NCI-H2227 (cell line): Measurements from ENCODE around the gene SAP30L.

Source experiments
- DNase-seq: peaks from one replicate; lab custom pipeline; 2025; ENCODE audit not compliant: unreplicated experiment; lab: John Stamatoyannopoulos, UW

The SAP30L gene

DNA sequence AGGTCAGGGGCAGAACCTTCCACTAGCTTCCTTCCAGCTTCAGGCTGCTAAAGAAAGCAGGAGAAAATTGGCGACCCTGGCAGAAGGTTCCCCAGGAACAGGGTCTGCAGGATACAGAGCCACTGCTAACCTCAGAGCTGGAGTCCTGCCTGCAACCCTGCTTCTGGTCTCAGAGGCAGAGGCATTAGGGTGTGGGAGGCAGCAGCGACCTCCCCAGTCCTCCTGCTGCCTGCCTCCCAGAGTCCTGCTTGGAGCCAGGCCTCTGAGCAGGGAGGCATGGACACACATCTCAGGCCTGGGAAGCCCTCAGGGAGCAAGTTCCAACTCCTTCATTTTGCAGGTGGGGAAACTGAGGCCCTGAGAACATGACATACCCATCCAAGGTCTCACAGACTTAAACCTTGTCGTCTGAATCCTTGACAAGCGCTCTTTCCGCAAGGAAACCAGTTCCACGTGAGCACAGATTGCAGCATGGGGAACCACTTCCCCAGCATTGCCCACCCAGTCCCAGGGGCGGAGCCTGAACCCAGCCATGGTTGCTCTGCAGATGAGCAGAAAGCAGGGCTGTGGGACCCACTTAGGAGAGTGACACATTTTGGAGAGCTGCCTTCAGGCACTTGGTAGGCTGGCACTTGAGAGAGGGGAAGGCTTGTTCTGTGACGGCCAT is 60.4 kb downstream of the SAP30L start:
- no peak for DNase-seq

DNA sequence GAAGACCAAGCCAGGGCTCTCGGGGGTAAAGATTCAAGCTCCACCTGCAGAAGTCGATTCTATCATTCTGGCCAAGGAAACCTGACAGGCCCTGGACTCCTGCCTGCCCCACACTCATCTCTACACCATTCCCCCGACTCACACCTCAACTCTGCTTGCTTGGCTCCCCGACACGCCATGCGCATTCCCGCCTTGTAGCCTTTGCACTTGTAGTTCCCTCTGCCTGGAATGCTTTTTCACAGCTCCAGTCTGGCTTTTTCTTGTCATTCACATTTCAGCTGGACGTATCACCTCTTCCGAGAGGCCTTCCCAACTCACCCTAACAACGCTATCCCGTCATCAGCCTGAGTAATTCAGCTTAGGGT is 60.9 kb downstream of the SAP30L start:
- DNase-seq, result no peak

DNA sequence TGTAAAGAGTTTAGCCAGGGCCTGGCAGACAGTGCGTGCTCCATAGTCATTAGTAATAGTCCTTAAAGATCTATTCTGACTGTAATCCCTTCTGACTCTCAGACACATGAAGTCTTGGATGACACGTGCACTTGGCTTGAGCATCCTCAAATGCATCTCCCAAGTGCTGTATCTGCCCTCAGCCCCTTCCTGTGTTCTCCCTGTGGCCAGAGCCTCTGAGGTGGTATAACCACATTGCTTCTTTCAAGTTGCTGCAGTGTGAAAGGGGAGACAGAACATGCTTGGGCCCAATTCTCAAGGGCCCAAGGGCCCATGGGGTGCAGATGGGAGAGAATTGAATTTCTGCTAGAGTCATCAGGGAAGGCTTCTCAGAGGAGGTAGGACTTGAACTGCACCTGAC is 62.3 kb downstream of the SAP30L start:
- DNase-seq, result no peak

DNA sequence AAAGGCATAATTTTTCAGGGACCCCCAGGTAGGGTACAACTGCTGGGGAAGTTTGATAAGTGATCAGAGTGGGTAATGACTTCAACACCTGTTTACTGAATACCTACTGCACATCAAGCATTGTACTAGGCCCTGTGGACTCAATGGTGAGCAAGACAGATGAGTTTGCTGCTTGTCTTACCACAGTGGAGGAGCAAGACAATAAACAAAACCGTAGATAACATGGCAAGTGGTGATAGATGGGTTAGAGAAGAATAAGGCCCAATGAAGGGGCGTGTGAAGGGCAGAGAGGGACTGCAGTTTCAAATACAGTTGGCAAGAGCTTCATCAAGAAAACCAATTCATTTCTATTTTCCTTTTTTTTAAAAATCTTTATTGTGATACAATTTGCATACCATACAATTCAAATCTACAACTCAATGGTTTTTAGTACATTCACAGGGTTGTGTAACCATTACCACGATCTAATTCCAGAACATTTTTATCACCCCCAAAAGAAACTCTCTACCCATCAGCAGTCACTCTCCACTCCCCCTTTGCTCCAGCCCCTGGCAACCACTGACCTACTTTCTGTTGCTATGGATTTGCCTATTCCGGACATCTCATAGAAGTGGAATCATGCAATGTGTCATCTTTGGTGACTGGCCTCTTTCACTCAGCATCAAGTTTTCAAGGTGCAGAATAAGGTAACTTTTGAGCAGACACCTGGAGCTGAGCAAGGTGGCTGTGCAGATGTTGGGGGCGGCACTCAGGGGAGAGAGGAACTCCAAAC is 64.2 kb downstream of the SAP30L start:
- no peak for DNase-seq
